Stimulated activated CD8-positive, alpha-beta memory T cell treated with anti-CD3 and anti-CD28 coated beads, Interleukin-15, amount 100 ng/mL, for 1 hour (primary cell): ENCODE data around the gene SLC13A4.
"Not testable (repeated sequence)": the region's sequence is repeated elsewhere in the genome, so short reads cannot be mapped to it uniquely, and the experiment has no call there.

Source experiments
- DNase-seq: peaks from one replicate; pipeline ENCODE4 v3.0.0-alpha.2; 2020; ENCODE audit warnings: low read depth

Gene SLC13A4

DNA sequence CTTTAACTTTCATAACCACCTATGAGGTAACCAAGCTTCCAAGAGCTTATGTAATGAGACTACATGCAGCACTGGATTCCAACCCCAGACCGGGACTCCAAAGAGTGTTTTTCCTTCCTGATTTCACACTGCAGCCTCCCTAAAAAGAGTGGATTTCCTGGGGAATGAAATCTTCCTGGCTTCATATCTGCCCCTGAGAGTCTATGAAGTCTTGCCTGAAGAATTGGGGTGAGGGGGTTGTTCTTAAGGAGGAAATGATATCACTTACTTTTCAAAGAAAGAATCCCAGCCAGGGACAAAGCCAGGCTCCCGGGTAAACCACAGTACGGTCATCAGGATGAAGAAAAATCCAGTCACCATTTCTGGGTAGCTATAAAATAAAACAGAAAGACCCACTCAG, 35.9 kb downstream of the SLC13A4 start:
- DNase-seq: no peak

- no peak for DNase-seq
These were observed 37.4 kb downstream of the SLC13A4 start for GRCh38 chr7:135690566-135690965.

DNA sequence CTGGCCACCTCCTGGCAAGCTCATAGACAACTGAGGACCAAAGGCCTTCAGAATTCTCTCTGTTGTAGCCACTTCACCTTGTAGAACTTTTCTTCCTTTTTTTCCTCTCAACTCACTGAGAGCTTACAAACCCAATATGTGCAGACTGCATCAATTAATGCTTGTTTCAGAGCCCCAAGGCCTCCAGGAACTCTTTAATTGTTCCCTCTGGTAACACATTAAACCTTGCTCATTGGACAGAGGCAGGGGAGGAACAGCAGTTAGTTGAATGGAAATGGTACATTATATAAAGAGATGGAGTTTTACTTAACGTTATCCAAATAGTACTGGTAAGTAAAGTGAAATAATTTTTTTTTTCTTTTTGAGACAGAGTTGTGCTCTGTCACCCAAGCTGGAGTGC, 40.5 kb downstream of the SLC13A4 start:
- DNase-seq: no peak

DNA sequence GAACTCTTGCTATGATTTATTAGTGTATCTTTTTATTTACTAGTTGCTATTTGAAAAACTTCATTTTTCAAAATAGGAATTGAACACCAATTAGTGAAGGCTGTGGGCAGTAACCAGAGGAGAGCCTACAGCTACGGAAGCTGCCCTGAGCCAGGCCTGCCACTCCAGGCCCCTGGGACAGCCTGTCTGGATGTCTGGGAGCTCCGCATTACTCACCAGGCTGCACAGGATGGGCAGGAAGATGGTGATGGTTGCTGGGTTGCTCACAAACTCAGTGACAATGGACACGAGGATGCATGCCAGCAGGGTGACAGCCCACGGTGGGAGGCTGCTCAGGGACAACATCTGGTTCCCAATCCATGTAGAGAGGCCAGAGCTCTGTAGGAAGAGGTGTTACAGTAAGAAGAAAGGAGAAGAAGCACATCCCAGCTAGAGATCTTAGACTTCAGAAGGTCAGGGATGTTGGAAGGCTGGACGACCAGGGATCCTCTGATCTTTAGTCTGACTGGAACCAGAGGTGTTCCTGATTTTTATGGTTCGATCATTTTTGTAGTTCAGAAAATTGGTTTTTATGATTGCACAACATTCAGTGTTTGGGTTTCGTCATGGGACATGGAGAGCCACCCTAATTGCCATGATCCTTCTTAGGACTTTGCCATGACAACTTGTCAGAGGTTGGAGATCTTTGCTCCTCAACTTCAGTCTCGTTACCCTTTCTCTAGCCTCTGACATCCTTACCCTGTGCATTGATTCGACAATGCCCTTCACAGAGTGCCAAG, 42.5 kb downstream of the SLC13A4 start:
- DNase-seq: no peak

DNA sequence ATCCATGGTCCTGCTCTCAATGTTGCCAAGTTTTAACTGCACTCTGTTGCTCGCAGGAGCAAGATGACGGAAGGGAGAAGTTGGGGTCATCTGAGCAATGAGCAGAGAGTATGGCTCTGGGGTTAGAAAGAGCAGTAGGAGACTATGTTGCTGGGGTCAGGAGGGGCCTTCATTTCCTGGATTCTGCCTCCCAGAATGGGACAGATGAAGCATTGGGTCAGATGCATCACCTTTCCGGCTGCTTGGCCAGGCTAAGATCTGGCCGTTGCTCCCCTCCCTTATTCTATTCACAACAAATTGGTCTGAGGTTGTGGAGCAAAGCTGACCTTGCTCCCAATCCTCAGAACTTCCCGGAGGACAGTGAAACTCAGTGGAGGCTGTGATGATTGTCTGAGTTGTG, 43.3 kb downstream of the SLC13A4 start:
- no peak for DNase-seq

DNA sequence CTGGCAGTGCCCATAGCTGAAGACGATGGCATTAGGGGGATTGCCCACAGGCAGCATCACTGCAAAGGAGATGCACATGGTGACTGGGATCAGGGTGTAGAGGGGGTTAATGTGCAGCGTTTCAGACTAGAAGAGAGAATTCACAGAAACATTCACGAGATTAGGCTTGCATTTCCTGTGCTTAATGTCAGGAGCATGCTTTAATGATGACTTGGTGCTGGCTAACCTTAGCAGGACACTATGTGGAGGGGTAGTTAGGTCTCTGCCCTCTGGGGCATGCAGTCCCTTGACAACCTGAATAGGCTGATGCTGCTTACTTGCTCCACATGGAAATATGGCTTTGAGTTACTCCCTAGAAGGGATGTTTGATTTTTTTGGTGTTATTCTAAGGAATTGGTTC, 43.9 kb downstream of the SLC13A4 start:
- no peak for DNase-seq

GRCh38 chr7:135683609-135684008, 44.4 kb downstream of the SLC13A4 start:
- no peak for DNase-seq

GRCh38 chr7:135682191-135682590, 45.8 kb downstream of the SLC13A4 start:
- no peak for DNase-seq

DNA sequence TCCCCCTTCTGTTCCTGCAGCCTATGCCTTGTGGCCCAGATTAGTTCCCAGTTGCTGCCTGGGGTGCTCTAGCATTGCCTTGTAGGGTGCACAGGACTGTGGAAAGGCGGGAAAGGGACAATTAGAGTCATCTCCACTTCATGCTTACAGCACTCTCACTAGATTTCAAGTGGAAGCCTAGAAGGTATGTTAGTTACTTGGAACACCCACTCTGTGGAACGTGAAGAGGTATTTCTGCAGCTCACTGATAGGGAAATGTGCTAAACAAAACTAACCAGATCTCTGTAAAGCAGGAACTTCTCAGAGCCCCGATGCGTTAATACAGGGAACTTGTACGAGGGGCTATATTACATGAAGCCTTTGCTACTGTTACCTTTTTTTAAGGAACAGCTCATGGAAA, 46.2 kb downstream of the SLC13A4 start:
- no peak for DNase-seq

DNA sequence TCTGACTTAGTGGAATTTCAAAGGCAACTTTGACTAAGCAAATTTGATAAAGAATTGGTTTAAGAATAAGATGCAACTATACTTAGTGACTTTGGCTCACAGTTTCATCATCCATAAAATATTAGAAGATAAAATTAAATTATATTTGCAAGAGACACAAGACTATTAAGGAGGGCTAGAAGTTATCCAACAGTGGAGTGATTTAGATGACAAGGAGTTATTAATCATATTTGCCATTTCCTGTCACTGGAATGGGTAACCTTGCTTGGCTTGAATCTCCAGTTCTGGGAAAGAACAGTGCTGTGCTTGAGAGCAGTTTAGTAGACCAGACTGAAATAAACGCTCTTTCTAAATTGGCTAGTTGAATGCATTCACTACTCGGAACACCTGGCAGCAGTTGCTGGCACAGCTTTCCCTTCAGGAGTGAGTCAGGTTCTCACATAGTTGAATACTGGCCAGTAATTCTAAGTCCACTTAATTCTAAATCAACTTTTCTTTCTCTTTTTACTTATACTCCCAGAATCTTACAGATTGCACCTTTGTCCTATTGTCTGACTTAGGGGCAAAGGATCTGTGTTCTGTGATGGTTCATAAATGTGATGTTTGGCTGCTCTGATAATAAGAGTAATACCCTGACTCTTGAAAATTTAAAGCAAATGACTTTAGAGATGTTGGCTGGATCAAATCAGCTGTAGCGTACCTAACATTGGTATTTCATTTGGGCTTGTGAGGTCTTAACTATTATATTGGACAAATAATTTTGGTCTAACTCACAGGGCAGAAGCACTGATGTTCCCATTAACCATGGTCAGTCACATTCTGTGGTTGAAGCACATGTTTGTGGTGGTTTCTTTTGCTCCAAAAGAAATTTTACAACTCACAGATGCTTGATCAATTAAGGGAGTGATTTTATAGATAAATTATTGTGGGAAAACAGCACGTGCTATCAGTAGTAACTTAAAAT, 49.1 kb downstream of the SLC13A4 start:
- DNase-seq: no peak

DNA sequence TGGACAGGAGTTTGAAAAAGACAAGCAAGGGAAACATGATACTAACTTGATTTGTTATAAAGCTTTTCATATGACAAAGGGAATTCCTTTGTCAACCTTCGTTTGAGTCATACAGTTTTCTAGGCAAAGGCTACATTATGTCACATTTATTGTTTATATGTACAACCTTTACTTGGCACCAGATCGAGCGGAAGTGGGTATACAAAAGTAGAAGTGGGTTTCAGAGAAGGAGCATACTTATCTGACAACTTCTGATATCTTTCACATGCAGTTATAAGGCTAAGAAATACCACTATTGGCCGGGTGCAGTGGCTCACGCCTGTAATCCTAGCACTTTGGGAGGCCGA, 54.7 kb downstream of the SLC13A4 start:
- no peak for DNase-seq

DNA sequence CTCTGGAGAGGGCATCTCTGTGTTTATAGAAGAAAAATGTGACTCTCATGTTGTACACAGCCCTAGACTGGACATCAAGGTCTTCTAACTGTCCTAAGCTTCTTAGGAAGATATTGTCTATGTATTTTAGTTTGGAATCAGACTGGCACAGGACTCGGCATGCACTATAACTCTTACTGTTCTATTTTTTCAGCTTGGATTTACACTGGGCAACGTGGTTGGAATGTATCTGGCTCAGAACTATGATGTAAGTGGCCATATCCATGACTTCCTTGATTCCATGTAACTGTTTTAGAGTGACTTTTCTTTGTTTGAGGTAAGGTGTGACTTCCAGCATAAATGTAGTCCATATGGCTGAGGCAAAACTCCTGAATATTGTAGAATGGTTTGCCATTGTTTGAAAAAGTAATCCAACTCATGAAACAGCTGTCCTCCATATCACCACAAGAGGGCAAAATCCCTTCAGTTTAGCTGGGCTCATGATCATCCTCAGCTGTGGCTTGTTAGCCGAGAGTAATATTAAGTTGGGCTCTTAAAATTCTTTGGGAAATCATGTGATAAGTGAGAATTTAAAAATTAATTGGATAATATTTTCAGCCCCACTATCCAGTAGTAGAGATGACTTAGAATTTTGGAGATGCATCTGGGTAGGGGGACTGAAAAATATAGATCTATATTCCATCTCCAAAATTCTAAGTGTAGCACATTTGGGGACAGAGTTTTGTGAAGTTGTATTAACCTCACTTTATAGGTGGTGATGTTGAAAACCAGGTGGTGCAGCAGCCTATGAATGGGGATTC, 55.2 kb downstream of the SLC13A4 start:
- DNase-seq: no peak

DNA sequence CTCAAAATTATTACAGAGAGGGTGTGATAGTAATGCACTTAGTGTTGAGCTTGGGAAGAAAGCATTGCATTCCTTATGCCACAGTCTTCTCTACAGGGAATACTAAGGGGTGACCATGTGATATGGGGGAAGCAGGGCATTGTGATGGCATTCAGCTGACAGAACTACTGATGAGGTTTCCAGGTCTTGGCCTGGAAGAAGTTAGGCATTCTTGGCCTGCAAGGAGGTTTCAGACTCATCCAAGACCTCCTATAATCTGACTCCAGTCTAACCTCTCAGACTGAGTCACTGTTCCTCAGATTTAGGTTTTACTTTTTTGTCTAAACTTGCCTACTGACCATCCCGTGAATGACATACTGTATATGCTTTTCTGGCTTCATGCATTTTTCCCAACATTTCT, 57.8 kb downstream of the SLC13A4 start:
- no peak for DNase-seq

DNA sequence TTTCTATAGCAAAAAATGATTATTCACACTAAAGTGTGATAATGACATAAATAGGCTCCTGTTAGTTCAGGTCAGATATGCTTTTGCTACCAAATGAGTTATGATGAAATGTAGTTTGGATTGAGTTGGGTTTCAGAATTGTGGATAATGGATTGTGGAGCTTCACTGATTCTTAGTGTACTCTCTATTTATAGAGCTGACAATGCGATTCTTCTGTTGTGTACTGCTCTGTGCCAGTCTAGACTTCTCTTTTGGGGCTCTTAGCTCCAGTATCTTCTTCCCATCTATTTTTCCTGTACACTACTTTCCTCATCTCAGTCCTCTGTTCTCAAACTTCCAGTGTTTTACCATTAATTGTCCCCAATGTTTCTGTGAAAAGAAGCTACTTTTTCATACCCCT, 58.2 kb downstream of the SLC13A4 start:
- DNase-seq: no peak

GRCh38 chr7:135668852-135669395, 59.1 kb downstream of the SLC13A4 start:
- not testable (repeated sequence) for DNase-seq

GRCh38 chr7:135667626-135668025, 60.4 kb downstream of the SLC13A4 start:
- DNase-seq: not testable (repeated sequence)

DNA sequence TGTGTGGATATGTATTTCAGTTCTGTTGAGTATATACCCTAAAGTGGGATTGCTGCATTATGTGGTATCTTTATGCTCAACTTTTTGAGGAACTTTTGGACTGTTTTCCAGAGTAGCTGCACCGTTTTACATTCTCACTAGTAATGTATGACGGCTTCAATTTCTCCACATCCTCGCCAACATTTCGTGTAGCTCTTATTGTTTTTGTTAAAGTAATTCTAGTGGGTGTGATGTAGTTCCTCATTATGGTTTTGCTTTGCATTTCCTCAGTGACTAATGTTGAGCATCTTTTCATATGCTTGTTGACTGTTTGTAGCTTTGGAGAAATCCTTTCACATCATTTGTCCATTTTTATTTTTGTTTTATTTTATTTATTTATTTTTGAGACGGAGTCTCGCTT, 61.1 kb downstream of the SLC13A4 start:
- DNase-seq: no peak

DNA sequence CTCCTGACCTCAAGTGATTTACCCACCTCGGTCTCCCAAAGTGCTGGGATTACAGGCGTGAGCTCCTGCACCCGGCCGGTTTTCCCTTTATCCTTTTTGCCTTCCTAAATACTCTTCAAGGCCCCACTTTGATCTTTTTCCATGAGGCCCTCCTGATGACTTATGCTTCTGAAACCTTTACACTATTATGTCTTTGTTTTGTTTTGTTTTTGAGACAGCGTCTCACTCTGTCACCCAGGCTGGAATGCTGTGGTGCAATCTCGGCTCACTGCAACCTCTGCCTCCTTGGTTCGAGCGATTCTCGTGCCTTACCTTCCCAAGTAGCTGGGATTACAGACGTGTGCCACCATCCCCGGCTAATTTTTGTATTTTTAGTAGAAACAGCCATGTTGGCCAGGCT, 61.8 kb downstream of the SLC13A4 start:
- DNase-seq: no peak

- DNase-seq: no peak
These were observed 62.9 kb downstream of the SLC13A4 start for GRCh38 chr7:135665042-135665441.

- DNase-seq: no peak
These were observed 63.9 kb downstream of the SLC13A4 start for GRCh38 chr7:135664046-135664589.

DNA sequence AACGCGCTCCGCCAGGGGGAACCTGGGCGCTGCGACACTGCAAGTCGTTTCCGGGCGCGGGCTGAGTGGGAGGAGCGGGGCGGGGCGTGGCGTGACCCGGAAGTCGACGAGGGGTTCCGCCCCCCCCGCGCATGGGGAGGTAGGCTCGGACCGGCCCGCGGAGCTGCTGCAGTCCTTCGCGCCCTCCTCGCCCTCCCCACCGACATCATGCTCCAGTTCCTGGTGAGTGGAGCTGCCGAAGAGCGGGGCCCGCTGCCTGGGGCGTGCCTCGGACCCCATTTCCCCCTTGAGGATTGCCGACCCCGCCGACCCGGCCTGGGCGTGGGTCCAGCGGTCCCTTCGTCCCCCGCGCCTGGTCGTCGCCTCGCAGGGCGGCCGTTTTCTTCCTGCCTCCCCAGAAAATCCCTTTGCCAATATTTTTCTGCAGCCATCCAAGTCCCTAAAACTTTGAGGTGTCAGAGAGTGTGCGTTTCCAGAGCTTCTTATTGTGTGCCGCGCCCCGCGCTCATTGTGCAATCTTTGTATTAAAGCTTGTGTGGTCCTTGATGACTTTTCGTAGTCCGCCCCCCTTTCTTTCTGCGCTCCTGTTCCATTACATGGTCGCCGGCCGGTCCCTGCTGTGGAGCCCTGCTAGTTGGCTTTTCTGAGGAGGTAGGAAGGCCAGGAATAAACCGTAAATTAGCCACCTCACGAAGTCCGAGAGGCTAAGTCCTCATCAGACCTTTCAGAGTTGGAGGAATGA, 65.4 kb downstream of the SLC13A4 start, which contains the start of gene STMP1:
STMP1 (plus strand) TSS at position 142 of the 742 bp plus-strand sequence.
- peak; percentile 95 for DNase-seq
